WTC11 (cell line): ENCODE measurements around the gene MACROD2.

Source experiments
- CTCF ChIP-seq: fragments of 200-600 bp; IDR thresholded peaks from 2 replicates; pipeline ENCODE4 v1.8.0; 2022; ENCODE audit warnings: antibody characterized with exemption
- SP1 ChIP-seq: sonication (generic); formaldehyde crosslinking; conservative IDR thresholded peaks from 2 replicates; pipeline ENCODE4 v1.8.1; 2022; ENCODE audit warnings: missing genetic modification reagents
- TF ChIP-seq, protein P1 (sequence below): sonication (generic); formaldehyde crosslinking; IDR thresholded peaks from 2 replicates; pipeline ENCODE4 v1.8.0; 2022; ENCODE audit warnings: mild to moderate bottlenecking, missing genetic modification reagents
- TF ChIP-seq, protein P2 (sequence below): sonication (generic); formaldehyde crosslinking; IDR thresholded peaks from 2 replicates; pipeline ENCODE4 v1.8.1; 2022; ENCODE audit warnings: low read depth, missing genetic modification reagents, borderline replicate concordance
- TF ChIP-seq, protein P3 (sequence below): fragments of 250-450 bp; sonication (Bioruptor Pico); IDR thresholded peaks from 2 replicates; pipeline ENCODE4 v1.8.0; 2021; ENCODE audit warnings: mild to moderate bottlenecking

- TF ChIP-seq, protein P1, sequence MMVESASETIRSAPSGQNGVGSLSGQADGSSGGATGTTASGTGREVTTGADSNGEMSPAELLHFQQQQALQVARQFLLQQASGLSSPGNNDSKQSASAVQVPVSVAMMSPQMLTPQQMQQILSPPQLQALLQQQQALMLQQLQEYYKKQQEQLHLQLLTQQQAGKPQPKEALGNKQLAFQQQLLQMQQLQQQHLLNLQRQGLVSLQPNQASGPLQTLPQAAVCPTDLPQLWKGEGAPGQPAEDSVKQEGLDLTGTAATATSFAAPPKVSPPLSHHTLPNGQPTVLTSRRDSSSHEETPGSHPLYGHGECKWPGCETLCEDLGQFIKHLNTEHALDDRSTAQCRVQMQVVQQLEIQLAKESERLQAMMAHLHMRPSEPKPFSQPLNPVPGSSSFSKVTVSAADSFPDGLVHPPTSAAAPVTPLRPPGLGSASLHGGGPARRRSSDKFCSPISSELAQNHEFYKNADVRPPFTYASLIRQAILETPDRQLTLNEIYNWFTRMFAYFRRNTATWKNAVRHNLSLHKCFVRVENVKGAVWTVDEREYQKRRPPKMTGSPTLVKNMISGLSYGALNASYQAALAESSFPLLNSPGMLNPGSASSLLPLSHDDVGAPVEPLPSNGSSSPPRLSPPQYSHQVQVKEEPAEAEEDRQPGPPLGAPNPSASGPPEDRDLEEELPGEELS (CRISPR knock-in tag): no peak
- TF ChIP-seq CTCF (no peak), SP1 (CRISPR knock-in tag) (no peak)
- TF ChIP-seq, protein P2, sequence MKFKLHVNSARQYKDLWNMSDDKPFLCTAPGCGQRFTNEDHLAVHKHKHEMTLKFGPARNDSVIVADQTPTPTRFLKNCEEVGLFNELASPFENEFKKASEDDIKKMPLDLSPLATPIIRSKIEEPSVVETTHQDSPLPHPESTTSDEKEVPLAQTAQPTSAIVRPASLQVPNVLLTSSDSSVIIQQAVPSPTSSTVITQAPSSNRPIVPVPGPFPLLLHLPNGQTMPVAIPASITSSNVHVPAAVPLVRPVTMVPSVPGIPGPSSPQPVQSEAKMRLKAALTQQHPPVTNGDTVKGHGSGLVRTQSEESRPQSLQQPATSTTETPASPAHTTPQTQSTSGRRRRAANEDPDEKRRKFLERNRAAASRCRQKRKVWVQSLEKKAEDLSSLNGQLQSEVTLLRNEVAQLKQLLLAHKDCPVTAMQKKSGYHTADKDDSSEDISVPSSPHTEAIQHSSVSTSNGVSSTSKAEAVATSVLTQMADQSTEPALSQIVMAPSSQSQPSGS: no peak
- TF ChIP-seq, protein P3, sequence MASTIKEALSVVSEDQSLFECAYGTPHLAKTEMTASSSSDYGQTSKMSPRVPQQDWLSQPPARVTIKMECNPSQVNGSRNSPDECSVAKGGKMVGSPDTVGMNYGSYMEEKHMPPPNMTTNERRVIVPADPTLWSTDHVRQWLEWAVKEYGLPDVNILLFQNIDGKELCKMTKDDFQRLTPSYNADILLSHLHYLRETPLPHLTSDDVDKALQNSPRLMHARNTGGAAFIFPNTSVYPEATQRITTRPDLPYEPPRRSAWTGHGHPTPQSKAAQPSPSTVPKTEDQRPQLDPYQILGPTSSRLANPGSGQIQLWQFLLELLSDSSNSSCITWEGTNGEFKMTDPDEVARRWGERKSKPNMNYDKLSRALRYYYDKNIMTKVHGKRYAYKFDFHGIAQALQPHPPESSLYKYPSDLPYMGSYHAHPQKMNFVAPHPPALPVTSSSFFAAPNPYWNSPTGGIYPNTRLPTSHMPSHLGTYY: no peak
Measured at GRCh38 chr20:15866916-15867730, 1871.8 kb downstream of the MACROD2 start.
